ENCODE measurements around the gene MYH7.

- TF ChIP-seq CTCF (IDR thresholded peaks at IDR 0.05) (no peak), ZFX (IDR thresholded peaks at IDR 0.05; ENCODE audit: borderline replicate concordance) (no peak)
Observed at GRCh38 chr14:23396126-23396525, 39.3 kb downstream of the MYH7 start.
